Trophoblast cell (in vitro differentiated cells and primary cell): ENCODE results near the gene NHS.
"Not testable (repeated sequence)": the region's sequence is repeated elsewhere in the genome, so short reads cannot be mapped to it uniquely, and the experiment has no call there.

Source experiments
- DNase-seq, 2 donors: peaks; one replicate each; pipeline ENCODE4 v3.0.0-alpha.2; 2016
- H2AFZ ChIP-seq: 2 replicates; pipeline ENCODE4 v1.6.1; 2013; ENCODE audit warnings: low read length, moderate library complexity, mild to moderate bottlenecking; ENCODE audit not compliant: insufficient read depth, poor library complexity
- H2AK5ac ChIP-seq: 2 replicates; pipeline ENCODE4 v1.6.1; 2013; ENCODE audit warnings: mild to moderate bottlenecking, low read length
- H2BK120ac ChIP-seq: 2 replicates; pipeline ENCODE4 v1.6.1; 2013; ENCODE audit warnings: low read length, mild to moderate bottlenecking, moderate library complexity; ENCODE audit not compliant: insufficient read depth, poor library complexity
- H2BK12ac ChIP-seq: 2 replicates; pipeline ENCODE4 v1.6.1; 2013; ENCODE audit warnings: mild to moderate bottlenecking, low read length, moderate library complexity
- H2BK5ac ChIP-seq: 2 replicates; pipeline ENCODE4 v1.6.1; 2013; ENCODE audit warnings: low read length, low read depth, moderate library complexity, mild to moderate bottlenecking; ENCODE audit not compliant: poor library complexity
- H3K14ac ChIP-seq: 2 replicates; pipeline ENCODE4 v1.6.1; 2013; ENCODE audit warnings: mild to moderate bottlenecking, low read length
- H3K18ac ChIP-seq: 2 replicates; pipeline ENCODE4 v1.6.1; 2013; ENCODE audit warnings: mild to moderate bottlenecking, low read length
- H3K23ac ChIP-seq: 2 replicates; pipeline ENCODE4 v1.6.1; 2013; ENCODE audit warnings: low read length
- H3K27ac ChIP-seq: 2 replicates; pipeline ENCODE4 v1.5.1; 2013; ENCODE audit warnings: low read depth, mild to moderate bottlenecking, inconsistent platforms, low read length, moderate library complexity
- H3K27me3 ChIP-seq: 2 replicates; pipeline ENCODE4 v1.6.1; 2013; ENCODE audit warnings: inconsistent platforms, mild to moderate bottlenecking, low read length, moderate library complexity; ENCODE audit not compliant: insufficient read depth
- H3K36me3 ChIP-seq, 2 experiments: 1 replicate in 1 of 2; 2 replicates in 1 of 2; pipeline ENCODE4 v1.6.1; 2013; ENCODE audit warnings: low read length in 2 of 2, mild to moderate bottlenecking in 2 of 2, moderate library complexity in 1 of 2; ENCODE audit not compliant: insufficient read depth in 2 of 2, control insufficient read depth in 1 of 2
- H3K4ac ChIP-seq: 2 replicates; pipeline ENCODE4 v1.6.1; 2013; ENCODE audit warnings: low read depth, mild to moderate bottlenecking, low read length, moderate library complexity
- H3K4me1 ChIP-seq, 2 experiments: 1 replicate in 1 of 2; 2 replicates in 1 of 2; pipeline ENCODE4 v1.6.1; 2013; ENCODE audit warnings: low read length in 2 of 2, mild to moderate bottlenecking in 2 of 2, moderate library complexity in 1 of 2; ENCODE audit not compliant: insufficient read depth in 2 of 2, control insufficient read depth in 1 of 2
- H3K4me2 ChIP-seq: 2 replicates; pipeline ENCODE4 v1.6.1; 2013; ENCODE audit warnings: inconsistent platforms, mild to moderate bottlenecking, low read length, moderate library complexity
- H3K4me3 ChIP-seq: 2 replicates; pipeline ENCODE4 v1.5.1; 2013; ENCODE audit warnings: mild to moderate bottlenecking, low read depth, low read length, inconsistent platforms
- H3K79me1 ChIP-seq: one replicate; pipeline ENCODE4 v1.6.1; 2013; ENCODE audit warnings: low read length
- H3K79me2 ChIP-seq: 2 replicates; pipeline ENCODE4 v1.6.1; 2013; ENCODE audit warnings: low read length, mild to moderate bottlenecking; ENCODE audit not compliant: control insufficient read depth, insufficient read depth, poor library complexity
- H3K9ac ChIP-seq: 2 replicates; pipeline ENCODE4 v1.6.1; 2013; ENCODE audit warnings: mild to moderate bottlenecking, low read length
- H3K9me3 ChIP-seq: 2 replicates; pipeline ENCODE4 v1.6.1; 2013; ENCODE audit warnings: low read depth, mild to moderate bottlenecking, control low read depth, inconsistent platforms, low read length; ENCODE audit not compliant: insufficient read depth
- H4K12ac ChIP-seq: 2 replicates; pipeline ENCODE4 v1.6.1; 2013; ENCODE audit warnings: low read depth, mild to moderate bottlenecking, low read length, moderate library complexity
- H4K8ac ChIP-seq: 2 replicates; pipeline ENCODE4 v1.6.1; 2013; ENCODE audit warnings: low read depth, mild to moderate bottlenecking, low read length, moderate library complexity
- H4K91ac ChIP-seq: one replicate; pipeline ENCODE4 v1.6.1; 2013; ENCODE audit warnings: low read depth, mild to moderate bottlenecking, low read length, moderate library complexity
- WGBS: extraction: QIAGEN DNeasy Blood & Tissue Kit; methylation state at CpG from one replicate; pipeline ENCODE4 v1.1.7; 2013; ENCODE audit warnings: missing lambda C conversion rate; ENCODE audit not compliant: insufficient read length, insufficient coverage; ENCODE audit errors: extremely low coverage; 5-methylcytosine and 5-hydroxymethylcytosine counted together

NHS gene

GRCh38 chrX:17567821-17568220 is 192.8 kb downstream of the NHS start:
- H2AK5ac ChIP-seq = no peak overlapping the region
- no peak overlapping the region for H2BK12ac ChIP-seq
- H3K79me1 ChIP-seq = no peaks in the 10 kb centered on the region
- H4K91ac ChIP-seq = no peak overlapping the region
- H3K27ac ChIP-seq = no peak overlapping the region
- H3K9ac ChIP-seq = no peak overlapping the region
- no peak overlapping the region for H3K4me3 ChIP-seq
- no peaks in the 10 kb centered on the region for H3K79me2 ChIP-seq
- H3K36me3 ChIP-seq = no peaks in the 10 kb centered on the region
- no peak overlapping the region for H3K18ac ChIP-seq
- H3K4ac ChIP-seq = no peak overlapping the region
- no peaks in the 10 kb centered on the region for H3K4me1 ChIP-seq
- no peak overlapping the region for H3K4me2 ChIP-seq
- no CpG with 5 or more reads among the region's 2 CpGs for WGBS
- H2BK5ac ChIP-seq = no peak overlapping the region
- no peak for DNase-seq
- no peaks in the 10 kb centered on the region for H3K27me3 ChIP-seq
- H3K9me3 ChIP-seq = no peaks in the 10 kb centered on the region
- no peak overlapping the region for H3K23ac ChIP-seq
- no peak overlapping the region for H2AFZ ChIP-seq
- no peak overlapping the region for H4K12ac ChIP-seq
- H3K14ac ChIP-seq = no peak overlapping the region
- no peak overlapping the region for H2BK120ac ChIP-seq
- no peak overlapping the region for H4K8ac ChIP-seq

- H3K4ac ChIP-seq, H3K36me3 ChIP-seq, H2BK12ac ChIP-seq, H3K4me3 ChIP-seq, H2AK5ac ChIP-seq, H3K18ac ChIP-seq, H4K8ac ChIP-seq, H4K12ac ChIP-seq, H2AFZ ChIP-seq, H2BK5ac ChIP-seq, H3K14ac ChIP-seq, H2BK120ac ChIP-seq, H3K23ac ChIP-seq, H3K79me2 ChIP-seq, H3K4me2 ChIP-seq, DNase-seq, H3K27me3 ChIP-seq, H3K79me1 ChIP-seq, H4K91ac ChIP-seq, H3K4me1 ChIP-seq, H3K9ac ChIP-seq, H3K27ac ChIP-seq, H3K9me3 ChIP-seq: not testable (repeated sequence)
- WGBS = no CpG with 5 or more reads among the region's 3 CpGs
Observed at GRCh38 chrX:17568804-17569203, 193.8 kb downstream of the NHS start.

- Histone ChIP-seq H3K27ac (no peak overlapping the region), H4K8ac (no peak overlapping the region), H2BK5ac (no peak overlapping the region), H3K18ac (no peak overlapping the region), H3K9ac (no peak overlapping the region), H3K4me3 (no peak overlapping the region), H2BK120ac (no peak overlapping the region), H3K4me2 (no peak overlapping the region), H2AK5ac (no peak overlapping the region), H4K91ac (no peak overlapping the region), H3K14ac (no peak overlapping the region), H3K23ac (no peak overlapping the region), H3K36me3 (no peaks in the 10 kb centered on the region), H2AFZ (no peak overlapping the region), H3K4me1 (no peaks in the 10 kb centered on the region), H3K27me3 (no peaks in the 10 kb centered on the region), H3K4ac (no peak overlapping the region), H2BK12ac (no peak overlapping the region), H4K12ac (no peak overlapping the region), H3K9me3 (no peaks in the 10 kb centered on the region), H3K79me1 (no peaks in the 10 kb centered on the region), H3K79me2 (no peaks in the 10 kb centered on the region)
- no peak for DNase-seq
- WGBS = no CpG with 5 or more reads among the region's 5 CpGs
Observed at GRCh38 chrX:17579026-17579425, 204.0 kb downstream of the NHS start.

GRCh38 chrX:17580539-17581152 is 205.6 kb downstream of the NHS start:
- H2BK5ac ChIP-seq = no peak overlapping the region
- no CpG with 5 or more reads among the region's 6 CpGs for WGBS
- no peak overlapping the region for H3K4me2 ChIP-seq
- no peaks in the 10 kb centered on the region for H3K9me3 ChIP-seq
- H3K4ac ChIP-seq = no peak overlapping the region
- no peaks in the 10 kb centered on the region for H3K36me3 ChIP-seq
- no peak overlapping the region for H3K18ac ChIP-seq
- no peak overlapping the region for H4K12ac ChIP-seq
- no peak overlapping the region for H4K91ac ChIP-seq
- H4K8ac ChIP-seq = no peak overlapping the region
- no peak overlapping the region for H2AFZ ChIP-seq
- H2AK5ac ChIP-seq = no peak overlapping the region
- no peaks in the 10 kb centered on the region for H3K79me2 ChIP-seq
- no peak overlapping the region for H2BK12ac ChIP-seq
- H3K23ac ChIP-seq = no peak overlapping the region
- H3K4me1 ChIP-seq = no peaks in the 10 kb centered on the region
- DNase-seq = no peak
- no peak overlapping the region for H3K27ac ChIP-seq
- H3K79me1 ChIP-seq = no peaks in the 10 kb centered on the region
- no peak overlapping the region for H2BK120ac ChIP-seq
- no peaks in the 10 kb centered on the region for H3K27me3 ChIP-seq
- no peak overlapping the region for H3K14ac ChIP-seq
- no peak overlapping the region for H3K4me3 ChIP-seq
- no peak overlapping the region for H3K9ac ChIP-seq
